Measurements from ENCODE around the gene PHTF2. TPM values are rescaled to one million over a fixed set of nuclear protein-coding genes. Genes with fewer than 3 reads are reported as not detected.

The PHTF2 gene
- total RNA-seq, 1 donor from 2014 or later: 38.6 TPM

- Mint-ChIP-seq H3K4me3 (no peak overlapping the region), H3K4me1 (no peaks in the 10 kb centered on the region), H3K36me3 (peaks cover 5% of the 10 kb centered on the region), H3K27me3 (ENCODE audit: insufficient read depth, low read depth) (no peaks in the 10 kb centered on the region), H3K27ac (no peak overlapping the region), H3K9me3 (no peaks in the 10 kb centered on the region)
- Histone ChIP-seq H3K4me3 (no peak overlapping the region), H3K4me1 (no peaks in the 10 kb centered on the region), H3K4me2 (no peak overlapping the region), H3K27ac (no peak overlapping the region), H3K79me2 (ENCODE audit: low read depth) (no peaks in the 10 kb centered on the region), H4K20me1 (ENCODE audit: low read depth) (no peaks in the 10 kb centered on the region), H2AFZ (replicated peaks) (no peak overlapping the region), H3K36me3 (no peaks in the 10 kb centered on the region), H3K9ac (no peak overlapping the region), H3K9me3 (ENCODE audit: low read depth) (no peaks in the 10 kb centered on the region), H3K27me3 (no peaks in the 10 kb centered on the region), H3F3A (ENCODE audit: low read depth) (no peaks in the 10 kb centered on the region)
- TF ChIP-seq CTCF (IDR thresholded peaks at IDR 0.05) (no peak), EZH2 (IDR thresholded peaks at IDR 0.05) (no peak), EZH2phosphoT487 (IDR thresholded peaks at IDR 0.05) (no peak)
- no peak for DNase-seq (ENCODE audit: low spot score)
Observed at GRCh38 chr7:77917500-77918262, 119.1 kb downstream of the PHTF2 start.

- Histone ChIP-seq H3K79me2 (ENCODE audit: low read depth) (no peaks in the 10 kb centered on the region), H2AFZ (replicated peaks) (no peak overlapping the region), H3K9ac (no peak overlapping the region), H3K27ac (no peak overlapping the region), H3K9me3 (ENCODE audit: low read depth) (no peaks in the 10 kb centered on the region), H3F3A (ENCODE audit: low read depth) (no peaks in the 10 kb centered on the region), H3K4me3 (no peak overlapping the region), H3K4me1 (no peaks in the 10 kb centered on the region), H3K4me2 (no peak overlapping the region), H3K27me3 (no peaks in the 10 kb centered on the region), H3K36me3 (no peaks in the 10 kb centered on the region), H4K20me1 (ENCODE audit: low read depth) (no peaks in the 10 kb centered on the region)
- no peaks in the 10 kb centered on the region for H3K9me3 Mint-ChIP-seq
- DNase-seq (ENCODE audit: low spot score): no peak
- no peak overlapping the region for H3K4me3 Mint-ChIP-seq
- H3K4me1 Mint-ChIP-seq: no peaks in the 10 kb centered on the region
- H3K36me3 Mint-ChIP-seq: peaks cover 6% of the 10 kb centered on the region
- TF ChIP-seq EZH2 (IDR thresholded peaks at IDR 0.05): no peak
- no peak for TF ChIP-seq EZH2phosphoT487 (IDR thresholded peaks at IDR 0.05)
- no peak for TF ChIP-seq CTCF (IDR thresholded peaks at IDR 0.05)
- H3K27ac Mint-ChIP-seq: no peak overlapping the region
- H3K27me3 Mint-ChIP-seq (ENCODE audit: insufficient read depth, low read depth): no peaks in the 10 kb centered on the region
Observed at GRCh38 chr7:77918676-77919075, 120.1 kb downstream of the PHTF2 start.

GRCh38 chr7:77923419-77923818 lies 124.8 kb downstream of the PHTF2 start:
- Mint-ChIP-seq H3K4me3 (no peak overlapping the region), H3K4me1 (no peaks in the 10 kb centered on the region), H3K36me3 (peaks cover 3% of the 10 kb centered on the region), H3K27ac (no peak overlapping the region), H3K9me3 (no peaks in the 10 kb centered on the region), H3K27me3 (ENCODE audit: insufficient read depth, low read depth) (no peaks in the 10 kb centered on the region)
- no peaks in the 10 kb centered on the region for H3K9me3 ChIP-seq (ENCODE audit: low read depth)
- H3K27ac ChIP-seq: no peak overlapping the region
- H3K4me2 ChIP-seq: no peak overlapping the region
- no peak for DNase-seq (ENCODE audit: low spot score)
- TF ChIP-seq EZH2phosphoT487 (IDR thresholded peaks at IDR 0.05) (no peak), EZH2 (IDR thresholded peaks at IDR 0.05) (no peak), CTCF (IDR thresholded peaks at IDR 0.05) (no peak)
- no peak overlapping the region for H3K4me3 ChIP-seq
- no peaks in the 10 kb centered on the region for H3K4me1 ChIP-seq
- H3K36me3 ChIP-seq: no peaks in the 10 kb centered on the region
- no peak overlapping the region for H3K9ac ChIP-seq
- no peaks in the 10 kb centered on the region for H3K27me3 ChIP-seq
- no peaks in the 10 kb centered on the region for H4K20me1 ChIP-seq (ENCODE audit: low read depth)
- no peaks in the 10 kb centered on the region for H3K79me2 ChIP-seq (ENCODE audit: low read depth)
- no peak overlapping the region for H2AFZ ChIP-seq (replicated peaks)
- no peaks in the 10 kb centered on the region for H3F3A ChIP-seq (ENCODE audit: low read depth)
